Activated CD8-positive, alpha-beta memory T cell treated with anti-CD3 and anti-CD28 coated beads for 36 hours (primary cell): ENCODE measurements around the gene MRPS10. TPM values are rescaled to one million over a fixed set of nuclear protein-coding genes. Genes with fewer than 3 reads are reported as not detected.

Experiments used
- CTCF ChIA-PET: fragments of 350-600 bp; sonication (Branson Sonifier 250); formaldehyde crosslinking; loops from one replicate; lab custom pipeline; 2021; ENCODE audit warnings: antibody characterized with exemption; lab: Charles Lee
- POLR2A ChIA-PET: fragments of 350-600 bp; sonication (Branson Sonifier 250); formaldehyde crosslinking; loops from one replicate; lab custom pipeline; 2021; ENCODE audit warnings: antibody characterized with exemption; lab: Charles Lee
- total RNA-seq, 2 experiments: library from RNA; stranded (reverse); gene quantifications; one replicate each; pipeline ENCODE4 v1.2.3, GENCODE V29; 2021

The MRPS10 gene
- total RNA-seq, result 10 to 100 TPM; 49.2 to 53.2 TPM

- POLR2A ChIA-PET, result no interaction called here
- CTCF ChIA-PET, result interaction anchor here (0.7 to 1.1 kb wide), 3 partner anchors 140 to 330 kb away, joined by 3 to 4 read pairs (median 3); no protein-coding TSS in a partner anchor
Observed at GRCh38 chr6:42217519-42218367, at the start of gene MRPS10. Gene MRPS10 (minus strand): TSS chr6:42217861. CDS start chr6:42217849, 12 bp downstream.

- ChIA-PET CTCF (interaction anchor here (0.6 kb wide), 1 partner anchor 278 kb away, joined by 5 read pairs; no protein-coding TSS in a partner anchor), POLR2A (interaction anchor here (0.7 kb wide), 1 partner anchor 15 kb away, joined by 10 read pairs; no protein-coding TSS in a partner anchor)
Observed at GRCh38 chr6:42266538-42266937, 48.9 kb upstream of the MRPS10 start.

- POLR2A ChIA-PET, result no interaction called here
- CTCF ChIA-PET, result interaction anchor here (1.0 to 1.8 kb wide), 2 partner anchors 246 to 283 kb away, joined by 3 to 7 read pairs; no protein-coding TSS in a partner anchor
Observed at GRCh38 chr6:42264852-42265390, 47.3 kb upstream of the MRPS10 start.

- ChIA-PET CTCF (interaction anchor here (1.0 to 1.8 kb wide), 3 partner anchors 30 to 283 kb away, joined by 3 to 7 read pairs (median 3); no protein-coding TSS in a partner anchor), POLR2A (no interaction called here)
Observed at GRCh38 chr6:42264162-42264851, 46.6 kb upstream of the MRPS10 start.

- ChIA-PET POLR2A (no interaction called here), CTCF (interaction anchor here (0.9 to 1.8 kb wide), 3 partner anchors 31 to 82 kb away, joined by 3 read pairs; no protein-coding TSS in a partner anchor)
Observed at GRCh38 chr6:42263165-42263728, 45.6 kb upstream of the MRPS10 start.

DNA sequence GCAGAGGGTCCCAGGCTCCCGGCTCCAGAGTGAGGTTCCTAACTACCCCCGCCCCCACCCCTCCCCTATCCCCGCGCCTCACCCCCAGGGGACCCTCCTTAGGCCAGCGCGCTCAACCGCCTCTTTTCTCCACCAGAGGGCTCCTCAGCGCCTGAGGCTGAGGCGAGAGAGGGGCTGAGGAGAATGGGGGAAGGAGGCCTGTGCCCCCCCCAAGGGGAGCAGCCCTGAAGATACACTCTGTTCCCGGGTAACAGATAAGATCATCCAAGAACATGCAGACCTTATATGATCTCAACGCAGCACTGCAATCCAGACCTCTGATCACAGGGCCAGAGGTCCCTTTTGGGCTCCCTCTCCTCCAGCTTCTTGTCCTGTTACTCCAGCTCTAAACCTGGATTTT is 43.3 kb upstream of the MRPS10 start:
- CTCF ChIA-PET, result interaction anchor here (1.4 to 2.7 kb wide), 6 partner anchors 17 to 287 kb away, joined by 3 to 18 read pairs (median 4); no protein-coding TSS in a partner anchor

DNA sequence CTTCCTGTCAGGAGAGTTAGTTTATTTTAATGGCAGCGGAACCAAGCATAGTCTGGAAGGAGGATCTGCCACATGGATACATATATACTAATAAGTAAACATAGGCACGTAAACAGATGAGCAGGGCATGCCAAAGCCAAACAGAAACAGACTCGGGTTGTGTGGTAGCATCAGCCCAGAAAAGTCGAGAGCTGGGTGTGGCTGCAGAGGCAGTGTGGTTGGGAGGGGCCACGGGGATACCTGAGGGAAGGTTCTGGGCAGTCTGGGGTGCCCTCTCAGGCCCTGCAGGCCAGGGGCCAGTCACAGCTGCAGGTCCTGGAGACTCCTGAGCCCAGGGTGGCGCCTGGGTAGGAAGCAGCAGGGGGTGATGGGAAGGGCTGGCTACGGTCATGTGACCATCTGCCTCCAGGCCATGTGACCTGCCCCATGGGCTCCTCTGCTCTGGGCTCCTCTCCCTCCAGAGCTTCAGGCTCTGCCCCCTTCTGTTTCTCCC is 42.8 kb upstream of the MRPS10 start:
- CTCF ChIA-PET, result interaction anchor here (0.7 to 2.7 kb wide), 9 partner anchors 12 to 337 kb away, joined by 3 to 18 read pairs (median 3); no protein-coding TSS in a partner anchor
- POLR2A ChIA-PET, result no interaction called here

More for the DNA sequence above, 43.3 kb upstream of the MRPS10 start:
- POLR2A ChIA-PET, result no interaction called here

GRCh38 chr6:42259841-42260395 is 42.3 kb upstream of the MRPS10 start:
- POLR2A ChIA-PET, result no interaction called here
- CTCF ChIA-PET, result interaction anchor here (0.7 to 2.7 kb wide), 8 partner anchors 13 to 338 kb away, joined by 3 to 18 read pairs (median 3); no protein-coding TSS in a partner anchor

DNA sequence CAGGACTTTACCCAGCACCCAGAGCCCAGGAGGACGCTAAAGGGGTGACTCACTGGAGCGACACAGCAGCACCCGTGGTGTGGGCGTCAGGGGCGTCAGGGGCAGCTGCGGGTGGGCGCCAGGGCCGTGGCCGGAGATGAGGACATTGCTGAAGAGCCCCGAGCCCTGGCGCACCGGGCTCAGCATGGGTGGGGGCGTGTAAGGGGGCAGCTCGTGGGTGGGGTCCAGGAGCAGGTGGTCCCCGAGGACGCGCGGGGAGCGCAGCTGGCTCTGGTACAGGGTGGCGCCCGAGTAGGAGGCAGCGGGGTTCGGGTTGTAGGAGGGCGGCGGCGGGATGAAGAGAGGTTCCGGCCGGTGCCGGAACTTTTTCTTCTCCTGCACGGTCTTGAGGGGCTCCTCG is 41.6 kb upstream of the MRPS10 start:
- ChIA-PET CTCF (interaction anchor here (1.4 to 2.7 kb wide), 5 partner anchors 13 to 289 kb away, joined by 3 to 18 read pairs (median 4); no protein-coding TSS in a partner anchor), POLR2A (no interaction called here)

DNA sequence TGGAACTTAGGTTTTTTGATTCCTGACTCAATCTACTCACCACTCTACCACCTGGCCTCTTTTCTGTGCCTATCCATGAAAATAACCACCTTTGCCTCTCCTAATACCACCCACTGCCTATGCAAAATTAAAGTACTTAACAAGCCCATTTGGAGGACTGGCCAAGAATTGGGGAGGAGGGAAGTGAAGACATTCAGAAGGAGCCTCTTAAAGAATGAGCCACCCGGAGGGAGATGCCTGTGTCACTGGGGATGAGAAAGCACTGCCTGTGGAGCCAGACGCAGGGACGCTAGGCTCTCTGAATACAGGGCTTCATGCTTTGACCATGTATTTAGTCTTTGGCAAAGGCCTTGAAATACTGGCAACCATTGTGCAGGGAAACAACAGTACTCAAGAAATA is 40.0 kb upstream of the MRPS10 start:
- CTCF ChIA-PET, result interaction anchor here (1.4 kb wide), 1 partner anchor 290 kb away, joined by 6 read pairs; no protein-coding TSS in a partner anchor
- POLR2A ChIA-PET, result no interaction called here

- CTCF ChIA-PET, result interaction anchor here (1.8 kb wide), 1 partner anchor 291 kb away, joined by 4 read pairs; no protein-coding TSS in a partner anchor
- POLR2A ChIA-PET, result no interaction called here
Observed at GRCh38 chr6:42257063-42257462, 39.4 kb upstream of the MRPS10 start.

DNA sequence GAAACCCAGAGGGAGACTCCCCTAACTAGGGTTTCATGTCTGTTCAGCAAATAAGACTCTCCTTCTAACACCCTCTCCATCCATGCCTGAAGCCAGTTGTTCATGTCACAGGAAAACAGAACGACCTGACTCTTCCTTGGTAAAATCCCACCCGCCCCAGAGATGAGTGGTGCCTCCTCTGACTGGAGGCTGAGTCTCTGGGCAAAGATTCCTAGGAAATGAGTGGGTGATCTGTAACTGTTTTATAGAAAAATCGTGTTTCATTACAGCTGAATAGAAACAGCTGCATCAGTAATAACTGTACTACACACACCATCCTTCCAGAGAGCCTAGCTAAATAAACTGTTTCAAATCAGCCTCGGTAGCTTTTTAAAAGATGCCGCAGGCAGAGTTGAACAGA is 37.4 kb upstream of the MRPS10 start:
- ChIA-PET POLR2A (no interaction called here), CTCF (no interaction called here)

- ChIA-PET CTCF (no interaction called here), POLR2A (no interaction called here)
Observed at GRCh38 chr6:42254505-42254904, 36.8 kb upstream of the MRPS10 start.

- POLR2A ChIA-PET, result interaction anchor here (0.6 kb wide), 1 partner anchor 14 kb away, joined by 10 read pairs; no protein-coding TSS in a partner anchor
Observed at GRCh38 chr6:42251911-42252637, 34.4 kb upstream of the MRPS10 start.

DNA sequence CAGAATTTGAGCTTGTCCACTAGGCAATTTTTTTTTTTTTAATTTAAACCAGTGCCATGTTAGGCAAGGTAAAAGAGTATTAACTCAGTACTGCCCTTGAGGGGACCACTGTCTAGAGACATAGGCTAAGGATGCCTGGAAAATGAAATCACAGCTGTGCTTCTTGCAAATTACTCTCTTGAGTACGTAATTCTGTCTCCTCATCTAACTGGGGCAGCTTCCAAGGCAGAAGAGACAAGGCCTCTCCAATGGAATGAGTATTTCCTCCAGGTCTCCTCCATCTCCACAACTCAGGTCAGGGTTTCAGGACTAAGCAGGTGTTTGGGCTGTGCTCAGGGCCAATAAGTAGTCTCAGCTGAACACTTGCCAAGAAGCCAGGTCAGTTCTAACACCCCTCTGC is 33.8 kb upstream of the MRPS10 start:
- POLR2A ChIA-PET, result interaction anchor here (0.6 kb wide), 1 partner anchor 15 kb away, joined by 10 read pairs; no protein-coding TSS in a partner anchor
- CTCF ChIA-PET, result no interaction called here

More at GRCh38 chr6:42251911-42252637, 34.4 kb upstream of the MRPS10 start:
- CTCF ChIA-PET, result no interaction called here

DNA sequence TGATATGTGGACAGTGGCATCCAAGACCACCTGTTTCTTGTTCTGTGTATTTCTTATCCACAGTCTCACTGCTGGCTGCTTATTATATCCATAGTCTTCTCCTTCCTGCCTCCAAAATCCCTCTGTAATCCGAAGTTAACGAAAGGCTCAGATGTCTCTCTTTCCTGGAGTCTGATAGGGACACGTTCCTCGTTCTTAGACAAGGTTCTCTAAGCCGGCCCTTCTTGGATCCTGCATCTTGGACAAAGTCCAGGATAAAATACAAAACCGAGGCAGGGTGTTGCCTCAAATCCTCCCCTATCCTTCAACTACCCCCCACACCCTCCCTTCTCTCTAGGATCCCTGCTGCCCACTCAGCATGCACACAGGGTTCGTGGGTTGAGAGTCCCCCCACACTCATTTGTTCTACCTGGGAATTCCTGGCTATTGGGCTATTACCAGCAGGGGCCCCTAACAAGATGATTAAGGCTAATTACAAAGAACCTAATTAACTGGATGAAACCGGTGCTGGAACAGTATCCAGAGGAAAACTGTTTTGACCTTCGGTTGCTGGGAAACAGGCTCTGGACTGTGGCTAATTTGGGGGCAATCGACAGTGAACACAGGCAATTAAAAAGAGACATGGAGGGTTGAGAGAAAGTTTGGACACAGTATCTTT is 32.7 kb upstream of the MRPS10 start:
- CTCF ChIA-PET, result no interaction called here
- POLR2A ChIA-PET, result no interaction called here

- POLR2A ChIA-PET, result no interaction called here
- CTCF ChIA-PET, result no interaction called here
Observed at GRCh38 chr6:42249279-42249678, 31.6 kb upstream of the MRPS10 start.
